ENCODE results near the gene TCOF1.

TCOF1 gene

DNA sequence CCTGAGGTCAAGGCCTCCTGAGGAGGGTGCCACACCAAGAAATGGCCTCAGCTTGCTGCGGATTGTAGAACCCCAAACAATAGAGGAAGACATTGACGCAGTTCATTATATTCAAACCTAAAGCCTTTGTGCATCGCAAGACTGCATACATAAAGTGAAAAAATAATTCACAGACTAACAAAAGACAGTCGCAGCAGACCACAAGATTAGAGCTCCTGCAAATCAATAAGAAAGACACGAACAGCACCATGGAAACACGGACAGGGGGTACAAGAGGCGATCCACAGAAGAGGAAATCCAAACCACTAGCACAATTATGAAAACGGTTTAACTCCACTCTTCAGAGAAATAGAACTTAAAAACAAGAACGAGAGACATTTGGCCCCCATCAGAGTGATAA is 10.0 kb upstream of the TCOF1 start:
- no peak for DNase-seq (ENCODE audit: low read depth in 1 of 2, low spot score in 1 of 2)

DNA sequence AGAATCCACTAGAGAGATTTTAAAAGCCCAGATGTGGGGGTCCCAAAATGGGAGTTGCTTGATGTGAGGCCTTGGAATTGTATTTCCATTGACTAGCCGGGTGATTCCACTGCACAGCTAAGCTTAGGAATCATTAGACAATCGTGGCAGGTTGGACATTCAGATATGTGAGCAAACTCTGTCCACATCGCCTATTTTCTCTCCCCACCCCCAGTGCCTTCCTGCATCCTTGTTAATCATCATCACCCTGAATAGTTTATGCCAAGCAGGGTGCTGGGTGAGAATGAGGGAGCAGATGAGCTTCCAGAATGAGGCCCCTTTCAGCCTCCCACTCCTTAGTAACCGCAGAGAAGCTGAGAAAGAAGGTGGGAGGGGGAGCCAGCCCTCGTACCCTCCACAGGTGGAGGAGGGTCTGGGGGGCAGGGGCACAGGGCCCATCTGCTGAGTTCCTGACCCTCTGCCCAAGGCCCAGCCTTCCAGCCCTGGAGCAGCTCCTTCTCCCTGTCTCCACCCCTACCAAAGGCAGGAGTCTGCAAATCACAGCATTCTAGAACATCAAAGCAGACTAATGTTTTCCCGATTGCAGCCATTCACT is 7.7 kb upstream of the TCOF1 start:
- DNase-seq (ENCODE audit: low read depth in 1 of 2, low spot score in 1 of 2), result no peak

DNA sequence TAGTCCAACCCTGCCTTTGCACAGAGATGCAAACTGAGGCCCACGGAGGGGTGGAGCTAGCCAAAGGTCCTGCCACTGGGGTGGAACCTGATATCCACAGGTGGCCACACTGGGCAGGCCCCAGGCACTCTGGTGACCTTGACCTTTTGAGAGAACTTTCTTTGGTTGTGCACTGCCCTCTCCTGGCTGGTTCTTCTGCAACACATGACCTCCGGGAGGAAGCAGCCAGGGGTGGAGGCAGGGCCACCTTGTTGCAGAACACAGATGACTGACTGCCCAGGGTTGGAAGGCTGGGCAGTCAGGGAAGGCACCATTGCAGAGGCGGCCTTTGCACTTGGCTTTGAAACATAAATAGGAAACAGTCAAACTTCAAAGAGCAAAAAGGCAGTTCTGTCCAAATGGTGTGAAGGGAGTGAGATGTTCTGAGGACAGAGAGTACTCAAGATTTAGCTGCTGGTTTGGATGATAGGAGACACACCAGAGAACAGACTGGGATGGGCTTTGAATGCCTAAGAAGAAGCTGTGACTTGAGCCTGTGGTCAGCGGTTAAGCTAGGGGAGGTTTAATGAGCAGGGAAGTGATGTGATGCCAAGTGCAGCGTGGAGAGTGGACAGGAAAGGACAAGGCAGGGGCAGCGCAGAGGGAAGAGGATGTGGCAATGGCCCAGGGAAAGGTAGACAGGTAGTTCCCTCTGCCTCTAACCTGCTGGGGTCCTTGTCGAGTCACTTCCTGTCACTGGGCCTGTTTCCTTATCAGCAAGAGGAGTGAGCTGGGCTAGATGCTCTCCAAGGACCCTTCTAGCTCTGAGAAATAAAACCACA is 6.8 kb upstream of the TCOF1 start:
- DNase-seq (ENCODE audit: low read depth in 1 of 2, low spot score in 1 of 2), result peak; percentile 6 to 13

DNA sequence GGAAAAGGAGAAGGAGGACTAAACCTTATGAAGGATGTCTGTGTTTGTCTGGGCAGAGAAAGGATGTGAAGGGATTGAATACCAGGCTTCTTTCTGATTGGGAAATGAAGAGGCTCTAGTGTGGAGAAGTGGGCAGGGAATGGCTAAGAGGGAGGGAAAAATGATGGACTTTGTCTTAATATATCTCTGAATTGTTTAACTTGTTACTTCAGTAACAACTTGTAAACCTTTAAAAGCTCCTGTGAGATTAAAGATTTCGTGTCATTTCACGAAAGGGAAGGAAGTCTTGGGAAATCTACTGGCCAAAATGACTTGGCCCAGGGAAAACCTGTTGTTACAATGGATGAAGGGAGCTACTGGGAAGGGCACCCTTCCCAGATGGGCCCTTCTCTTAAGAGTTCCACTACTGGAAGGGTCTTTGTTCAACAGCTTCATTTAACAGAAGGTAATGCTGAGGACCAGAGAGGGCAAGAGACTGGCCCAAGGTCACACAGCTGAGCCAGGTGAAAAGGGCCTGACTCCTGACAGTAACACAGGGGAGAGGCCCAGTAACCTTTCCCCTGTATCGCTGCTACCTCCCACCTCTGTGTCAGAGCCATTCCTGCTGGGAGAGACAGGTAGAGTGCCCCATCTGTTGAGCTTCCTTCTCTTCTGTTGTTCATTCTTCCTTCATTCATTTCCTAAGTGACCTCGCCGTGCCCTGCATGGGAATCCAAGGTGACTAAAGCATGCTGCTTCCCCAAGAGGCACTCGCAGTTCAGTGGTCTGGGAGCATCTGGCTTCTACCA is 5.1 kb upstream of the TCOF1 start:
- no peak for DNase-seq (ENCODE audit: low read depth in 1 of 2, low spot score in 1 of 2)

DNA sequence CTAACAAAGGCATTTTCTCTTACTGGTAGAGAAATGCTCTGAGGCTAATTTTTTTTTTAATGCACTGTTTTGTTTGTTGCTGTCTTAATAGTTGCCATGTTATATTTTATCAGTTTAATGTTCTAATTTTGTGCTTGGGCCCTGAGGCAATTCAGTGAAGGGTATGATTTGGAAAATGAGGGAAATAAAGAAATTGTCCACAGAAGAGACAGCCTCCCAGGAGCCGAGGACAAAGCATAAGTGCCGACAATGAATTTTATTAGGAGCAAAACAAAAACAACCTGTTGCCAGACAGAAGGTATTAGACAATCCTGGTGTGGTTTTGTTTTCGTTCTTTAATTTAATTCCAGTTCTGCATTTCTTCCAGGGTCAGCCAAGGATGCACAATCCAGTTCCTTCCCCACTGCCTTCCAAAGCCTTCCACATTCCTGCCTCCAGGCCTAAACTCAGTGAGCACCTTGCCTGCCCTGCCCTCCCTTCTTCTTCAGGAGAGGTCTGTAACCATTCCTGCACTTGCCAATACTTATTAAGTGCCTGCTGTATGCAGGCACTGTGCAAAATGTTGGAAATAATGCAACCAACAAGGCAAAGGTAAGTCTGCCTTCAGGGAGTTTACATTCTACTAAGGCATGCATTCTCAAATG is 4.3 kb upstream of the TCOF1 start:
- no peak for DNase-seq (ENCODE audit: low read depth in 1 of 2, low spot score in 1 of 2)

DNA sequence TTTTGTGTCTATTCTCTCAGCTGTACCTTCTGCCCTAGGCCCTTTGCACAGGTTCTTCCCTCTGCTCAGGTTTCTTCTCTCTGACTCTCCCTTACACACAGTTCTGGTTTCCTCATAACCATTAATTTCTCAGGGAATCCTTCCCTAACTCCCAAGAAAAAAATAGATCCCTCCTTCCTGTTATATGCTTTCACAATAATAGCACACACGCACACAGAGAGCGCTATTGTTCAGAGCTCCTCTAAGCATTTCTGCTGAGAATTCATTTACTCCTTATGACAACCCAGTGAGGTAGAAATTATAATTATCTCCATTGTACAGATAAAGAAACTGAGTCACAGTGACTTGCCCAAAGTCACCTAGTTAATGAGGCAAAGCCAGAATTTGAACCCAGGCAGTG is 1.7 kb upstream of the TCOF1 start:
- no peak for DNase-seq (ENCODE audit: low read depth in 1 of 2, low spot score in 1 of 2)

DNA sequence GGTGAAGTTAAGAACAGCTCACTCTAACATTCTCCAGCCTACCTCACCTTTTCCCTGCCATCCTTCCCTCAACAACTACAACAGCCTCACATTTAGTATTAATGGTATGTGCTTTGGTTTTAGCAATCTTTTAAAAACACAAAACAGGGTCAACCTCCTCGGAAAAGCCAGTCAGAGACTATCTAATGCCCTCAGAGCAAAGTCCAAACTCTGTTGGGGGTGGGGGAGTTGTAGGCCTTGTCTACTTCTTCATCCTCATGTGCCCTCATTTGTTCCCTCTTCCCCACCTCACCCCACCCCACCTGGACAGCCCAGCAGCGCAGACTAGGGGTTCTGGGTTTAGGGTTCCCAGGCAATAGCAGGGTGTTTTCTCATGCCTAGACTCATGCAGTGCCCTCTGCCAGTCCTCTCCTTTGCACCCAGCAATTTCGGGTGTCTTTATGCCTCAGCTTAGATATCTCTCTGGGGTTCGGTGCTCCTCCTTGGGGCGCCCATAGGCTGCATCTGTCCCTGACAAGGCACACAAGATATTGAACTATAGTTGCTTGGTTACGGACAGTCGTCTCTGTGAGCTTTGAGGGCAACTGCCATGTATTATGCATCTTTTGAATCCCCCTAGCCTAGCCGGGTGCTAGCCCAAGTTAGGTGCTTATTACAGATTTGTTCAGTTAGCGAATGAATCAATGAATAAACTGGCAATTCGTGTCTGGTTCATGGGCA is 762 bp upstream of the TCOF1 start:
- no peak for DNase-seq (ENCODE audit: low read depth in 1 of 2, low spot score in 1 of 2)

DNA sequence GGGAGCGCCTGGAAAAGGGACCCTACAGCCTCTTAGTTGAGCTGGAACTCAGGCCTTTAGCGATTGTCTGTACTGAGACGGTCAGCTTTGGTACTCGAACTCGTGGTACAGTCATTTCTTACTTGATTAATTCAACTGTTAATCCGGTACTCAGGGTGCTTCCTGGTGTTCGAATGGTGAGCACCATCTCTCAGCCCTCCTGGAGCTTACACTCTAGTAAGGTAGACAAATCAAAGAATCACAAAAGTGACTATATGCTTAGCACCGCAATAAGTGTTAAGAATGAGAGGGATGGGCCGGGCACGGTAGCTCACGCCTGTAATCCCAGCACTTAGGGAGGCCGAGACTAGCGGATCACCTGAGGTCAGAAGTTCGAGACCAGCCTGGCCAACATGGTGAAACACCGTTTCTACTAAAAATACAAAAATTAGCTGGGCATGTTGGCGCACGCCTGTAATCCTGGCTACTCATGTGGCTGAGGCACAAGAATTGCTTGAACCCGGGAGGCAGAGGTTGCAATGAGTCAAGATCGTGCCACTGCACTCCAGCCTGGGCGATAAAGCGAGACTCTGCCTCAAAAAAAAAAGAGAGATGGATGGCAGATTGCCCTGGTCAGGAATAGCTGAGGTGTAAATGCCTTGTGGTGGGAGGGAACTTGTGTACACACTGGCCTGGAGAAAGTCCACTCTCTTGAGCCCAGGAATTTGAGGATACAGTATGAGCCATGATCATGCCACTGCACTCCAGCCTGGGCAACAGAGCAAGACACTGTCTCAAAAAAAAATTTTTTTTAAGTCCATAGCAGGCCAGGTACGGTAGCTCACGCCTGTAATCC is 981 bp downstream of the TCOF1 start:
- no peak for DNase-seq (ENCODE audit: low read depth in 1 of 2, low spot score in 1 of 2)

DNA sequence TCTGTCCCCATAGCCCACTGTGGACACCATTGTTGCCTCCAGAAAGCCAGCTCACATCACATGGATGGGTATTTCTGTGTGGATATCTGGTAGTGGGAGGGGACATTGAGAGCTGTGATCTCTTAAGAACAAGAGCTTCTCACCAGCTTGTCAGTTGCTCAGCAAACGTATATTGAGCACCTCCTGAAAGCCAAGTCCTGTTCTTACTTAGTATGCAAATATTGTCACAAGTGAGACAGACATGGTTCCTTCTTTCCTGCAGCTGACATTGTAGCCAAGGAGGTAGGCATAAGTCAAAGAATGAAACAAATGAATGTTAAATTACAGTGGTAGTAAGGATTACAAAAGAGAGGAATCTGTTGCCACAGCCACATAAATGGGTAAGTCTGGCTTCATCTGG is 3.8 kb downstream of the TCOF1 start:
- no peak for DNase-seq (ENCODE audit: low read depth in 1 of 2, low spot score in 1 of 2)

DNA sequence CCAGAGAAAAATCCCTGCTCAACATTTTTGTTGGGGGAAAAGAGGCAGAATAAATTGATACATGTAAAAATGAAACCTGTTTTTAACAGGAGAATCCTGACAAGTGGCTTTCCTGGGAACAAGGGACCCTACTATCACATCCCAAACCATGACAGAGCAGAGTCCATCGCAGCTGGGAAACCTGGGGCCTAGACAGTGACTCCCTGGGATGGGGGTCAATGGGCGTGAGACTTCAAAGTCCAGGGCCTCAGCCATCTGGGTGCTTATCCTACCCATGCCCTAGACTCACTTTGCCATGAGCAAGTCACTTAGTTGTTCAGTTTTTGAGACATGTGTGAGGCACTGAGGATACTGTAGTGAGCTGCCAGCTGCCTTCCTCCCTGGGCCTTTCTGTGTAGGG is 5.7 kb downstream of the TCOF1 start:
- no peak for DNase-seq (ENCODE audit: low read depth in 1 of 2, low spot score in 1 of 2)

DNA sequence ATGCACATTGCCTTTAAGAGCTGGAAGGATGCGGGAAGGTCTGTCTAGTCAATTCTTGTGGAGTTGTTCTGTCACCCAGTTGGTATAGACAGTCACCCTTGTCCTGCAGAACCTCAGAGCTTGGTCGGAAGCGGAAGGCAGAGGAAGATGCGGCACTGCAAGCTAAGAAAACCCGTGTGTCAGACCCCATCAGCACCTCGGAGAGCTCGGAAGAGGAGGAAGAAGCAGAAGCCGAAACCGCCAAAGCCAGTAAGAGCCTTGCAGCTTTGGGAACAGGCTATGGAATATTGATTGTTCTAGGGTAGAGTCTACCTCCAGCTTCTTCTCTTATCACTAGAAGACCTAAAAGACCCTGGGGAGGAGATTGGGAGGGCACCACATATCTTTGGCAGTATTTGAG is 6.5 kb downstream of the TCOF1 start:
- no peak for DNase-seq (ENCODE audit: low read depth in 1 of 2, low spot score in 1 of 2)

DNA sequence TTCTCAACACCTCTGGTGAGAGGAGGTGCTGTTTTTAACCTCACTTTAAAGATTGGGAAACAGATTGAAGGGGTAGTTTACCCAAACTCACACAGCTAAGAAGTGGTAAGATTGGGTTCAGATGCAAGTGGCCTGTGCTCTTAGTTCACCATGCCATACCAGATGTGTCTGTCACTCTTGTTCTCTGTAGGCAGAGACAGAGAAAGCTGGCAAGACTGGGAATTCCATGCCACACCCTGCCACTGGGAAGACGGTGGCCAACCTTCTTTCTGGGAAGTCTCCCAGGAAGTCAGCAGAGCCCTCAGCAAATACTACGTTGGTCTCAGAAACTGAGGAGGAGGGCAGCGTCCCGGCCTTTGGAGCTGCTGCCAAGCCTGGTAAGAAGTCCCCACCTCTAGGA is 11.0 kb downstream of the TCOF1 start:
- DNase-seq (ENCODE audit: low read depth in 1 of 2, low spot score in 1 of 2), result no peak

DNA sequence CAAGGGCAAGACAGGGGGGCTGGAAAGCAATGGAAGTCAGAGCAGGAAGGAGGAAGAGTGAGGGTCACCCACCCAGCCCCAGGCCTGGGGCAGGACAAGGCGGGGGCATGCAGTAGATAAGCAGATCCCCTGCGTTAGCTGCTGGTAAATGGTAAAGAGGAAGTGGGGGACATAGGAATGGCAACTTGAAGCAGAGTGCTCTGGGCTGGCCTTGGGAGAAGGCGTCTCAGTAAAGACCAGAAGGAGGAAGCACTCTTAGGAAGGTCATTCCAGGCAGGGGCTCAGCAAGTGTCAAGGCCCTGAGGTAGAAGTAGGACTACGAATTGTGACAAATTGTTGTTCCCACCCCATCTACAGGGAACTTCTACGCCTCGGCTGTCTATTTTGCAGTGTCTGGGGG is 15.1 kb downstream of the TCOF1 start:
- no peak for DNase-seq (ENCODE audit: low read depth in 1 of 2, low spot score in 1 of 2)

DNA sequence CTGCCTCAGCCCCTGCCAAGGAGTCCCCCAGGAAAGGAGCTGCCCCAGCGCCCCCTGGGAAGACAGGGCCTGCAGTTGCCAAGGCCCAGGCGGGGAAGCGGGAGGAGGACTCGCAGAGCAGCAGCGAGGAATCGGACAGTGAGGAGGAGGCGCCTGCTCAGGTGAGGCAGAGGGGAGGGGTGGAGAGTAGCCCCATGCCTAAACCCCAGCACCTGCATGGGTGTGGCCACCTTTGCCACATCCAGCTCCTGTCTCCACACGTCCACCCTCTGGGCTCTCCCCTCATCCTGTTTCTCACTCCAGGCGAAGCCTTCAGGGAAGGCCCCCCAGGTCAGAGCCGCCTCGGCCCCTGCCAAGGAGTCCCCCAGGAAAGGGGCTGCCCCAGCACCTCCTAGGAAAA is 17.2 kb downstream of the TCOF1 start:
- DNase-seq (ENCODE audit: low read depth in 1 of 2, low spot score in 1 of 2), result no peak

DNA sequence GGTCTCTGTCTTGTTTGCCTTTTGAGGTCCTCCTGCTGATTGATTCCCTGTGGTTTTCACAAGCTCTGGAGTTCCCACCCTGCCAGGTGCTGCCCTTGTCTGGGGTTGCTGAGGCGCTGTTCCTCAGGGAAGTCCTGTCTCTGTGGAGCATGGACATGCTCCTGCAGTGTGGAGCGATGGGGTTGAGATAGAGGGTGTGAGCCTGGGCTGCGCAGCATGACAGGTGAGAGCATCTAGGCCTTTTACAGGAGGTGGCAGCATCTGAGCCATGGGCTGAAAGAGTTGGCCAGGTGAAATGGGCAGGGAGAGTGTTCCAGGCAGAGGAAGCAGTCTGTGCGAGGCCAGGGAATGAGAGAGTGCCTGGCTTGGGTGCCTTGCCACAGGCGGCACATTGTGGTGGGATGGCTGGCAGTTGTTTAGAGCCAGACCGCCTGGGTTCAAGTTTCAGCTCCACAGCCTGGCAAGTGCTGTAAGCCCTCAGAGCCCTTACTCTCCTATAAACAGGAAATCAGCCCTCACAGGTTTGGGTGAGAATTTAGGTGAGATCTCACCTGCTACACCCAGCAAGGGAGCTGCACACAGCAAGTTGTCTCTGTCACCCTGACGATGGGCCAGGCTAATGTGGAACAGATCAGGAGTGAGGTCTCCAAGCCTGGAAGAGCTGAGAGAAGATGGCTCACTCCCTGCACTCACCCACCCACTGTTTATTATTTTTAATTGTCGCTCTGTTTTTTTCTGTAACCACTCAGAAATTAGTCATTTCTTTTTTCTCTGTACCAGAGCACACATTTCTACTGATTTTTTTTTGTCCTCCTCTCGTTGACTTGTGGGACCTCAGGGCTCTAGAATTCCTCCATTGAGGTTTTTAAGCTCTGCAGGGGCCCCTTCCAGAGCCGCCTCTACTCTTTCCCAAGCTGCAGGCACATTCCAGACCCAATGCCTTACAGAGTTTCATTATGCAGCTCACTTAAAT is 19.6 kb downstream of the TCOF1 start:
- no peak for DNase-seq (ENCODE audit: low read depth in 1 of 2, low spot score in 1 of 2)

DNA sequence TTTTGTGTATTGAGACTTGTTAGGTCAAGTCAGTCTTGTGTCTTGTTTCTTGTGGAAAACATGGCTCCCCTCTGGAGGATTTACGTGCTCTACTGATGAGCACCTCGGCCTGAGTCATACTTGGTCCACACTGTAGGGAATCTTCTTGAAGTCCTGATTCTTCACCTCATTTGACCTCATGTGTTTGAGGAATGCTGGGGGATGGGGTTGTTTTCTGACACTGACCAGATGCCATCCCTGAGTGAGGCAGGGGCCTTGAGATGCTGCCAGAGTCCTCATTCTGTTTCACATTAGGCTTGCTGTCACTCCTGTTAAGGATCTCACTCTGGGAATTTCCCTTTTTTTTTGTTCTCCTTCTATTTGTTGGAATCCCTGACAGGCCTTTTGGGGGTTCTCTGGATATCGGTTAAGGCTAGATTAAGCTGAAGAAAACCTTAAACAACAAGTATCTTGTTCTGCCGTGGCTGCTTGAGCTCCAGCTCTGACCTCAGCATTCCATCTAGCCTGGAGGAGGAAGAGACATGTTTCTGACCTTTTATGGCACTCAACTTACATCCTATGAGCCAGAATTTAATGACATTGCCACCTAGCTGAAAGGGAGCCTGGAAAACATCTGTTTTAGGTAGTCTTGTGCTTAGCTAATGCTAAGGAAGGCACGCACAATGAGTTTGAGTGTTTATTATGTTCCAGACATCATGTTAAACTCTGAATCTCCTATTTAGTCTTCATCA is 20.6 kb downstream of the TCOF1 start:
- DNase-seq (ENCODE audit: low read depth in 1 of 2, low spot score in 1 of 2), result no peak

DNA sequence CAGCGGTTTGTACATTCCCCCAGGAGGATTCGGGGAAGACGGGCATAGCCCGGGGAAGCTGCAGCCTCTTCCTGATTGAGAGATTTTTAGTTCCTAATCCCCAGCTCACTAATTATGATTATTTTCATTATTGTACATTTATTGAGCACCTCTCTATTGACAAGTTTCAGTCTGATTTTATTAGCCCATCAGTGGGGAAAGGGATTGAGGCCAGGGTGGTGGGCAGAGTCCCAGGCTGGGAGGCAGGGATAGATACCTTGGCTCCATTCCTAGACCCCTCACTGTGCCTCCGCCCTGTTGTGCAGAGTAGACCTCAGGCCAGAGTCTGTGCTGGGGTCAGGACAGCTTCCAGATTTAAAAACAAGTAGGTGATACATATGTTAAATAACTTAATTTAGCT is 27.2 kb downstream of the TCOF1 start:
- no peak for DNase-seq (ENCODE audit: low read depth in 1 of 2, low spot score in 1 of 2)

Data from stimulated activated CD4-positive, alpha-beta T cell treated with anti-CD3 and anti-CD28 coated beads, Interleukin-15, amount 100 ng/mL, for 1 hour (primary cell).